ENCODE measurements around the gene PARP14. TPM values are rescaled to one million over a fixed set of nuclear protein-coding genes. Genes with fewer than 3 reads are reported as not detected.
A peak's percentile ranks its signal among the peaks of the same experiment; 100 is the strongest.

PARP14 gene
- total RNA-seq, 1 experiment from 2014 or later: 17.4 TPM

DNA sequence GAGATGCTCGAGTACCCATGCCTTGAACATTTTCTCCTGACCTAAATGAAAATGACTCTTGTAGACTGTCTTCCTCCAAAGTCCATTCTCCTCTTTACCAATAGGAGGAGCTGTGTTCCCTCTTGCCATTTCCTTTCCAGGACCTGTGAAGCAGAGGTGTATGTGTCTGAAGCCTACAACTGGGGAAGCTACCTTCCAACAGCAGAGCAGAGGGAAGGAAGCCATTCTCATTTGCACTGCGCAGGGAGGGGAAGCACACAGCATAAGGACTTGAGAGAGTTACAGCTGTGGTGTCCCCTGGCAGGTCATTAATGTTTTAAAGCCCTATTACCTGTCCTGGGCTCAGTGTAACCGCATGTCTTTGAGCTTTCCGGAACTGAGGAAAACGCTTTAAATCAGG, 74.3 kb downstream of the PARP14 start:
- no peak overlapping the region for H2BK15ac ChIP-seq (ENCODE audit: low read depth, low read length)
- H3K18ac ChIP-seq (ENCODE audit: insufficient read length, low read depth, low read length): no peak overlapping the region
- H4K8ac ChIP-seq (replicated peaks; ENCODE audit: insufficient read length, low read depth, low read length): no peak overlapping the region
- H3K79me1 ChIP-seq (ENCODE audit: insufficient read depth, low read depth, low read length, poor library complexity, severe bottlenecking): no peaks in the 10 kb centered on the region
- no peak overlapping the region for H3T11ph ChIP-seq (ENCODE audit: low read length)
- H3K4me2 ChIP-seq (ENCODE audit: insufficient read depth, insufficient read length, low read length): no peak overlapping the region
- no peak overlapping the region for H2BK120ac ChIP-seq (ENCODE audit: low read depth, low read length, poor library complexity, severe bottlenecking)
- no peak overlapping the region for H2BK5ac ChIP-seq (ENCODE audit: insufficient read length, low read length)
- WGBS (ENCODE audit: extremely low coverage, insufficient read length, low lambda C conversion rate): no CpG with 5 or more reads among the region's 5 CpGs
- no peaks in the 10 kb centered on the region for H3K9me3 ChIP-seq (ENCODE audit: control insufficient read depth, low read depth, low read length)
- no peak overlapping the region for H3K4ac ChIP-seq (ENCODE audit: low read depth, low read length)
- no peak overlapping the region for H4K5ac ChIP-seq (ENCODE audit: insufficient read length, low read depth, low read length)
- H4K91ac ChIP-seq (ENCODE audit: insufficient read length, low read depth, low read length): no peak overlapping the region
- no peak overlapping the region for H3K27ac Mint-ChIP-seq
- peaks cover 4 to 15% of the 10 kb centered on the region in 2 experiments for H3K4me1 Mint-ChIP-seq
- no peak overlapping the region for H3K4me3 Mint-ChIP-seq
- no peak overlapping the region for H2BK12ac ChIP-seq (ENCODE audit: insufficient read length, low read depth, low read length)
- H3K4me1 ChIP-seq (ENCODE audit: insufficient read depth, low read length): no peaks in the 10 kb centered on the region
- no peaks in the 10 kb centered on the region for H3K79me2 ChIP-seq (ENCODE audit: insufficient read depth, low read length)
- H3K9ac ChIP-seq (ENCODE audit: extremely low read depth, insufficient read length, low read length): no peak overlapping the region
- no peak overlapping the region for H2AK5ac ChIP-seq (ENCODE audit: insufficient read length, low read length)
- H3K56ac ChIP-seq (ENCODE audit: insufficient read length, low read depth, low read length): no peak overlapping the region
- no peak overlapping the region for H2BK20ac ChIP-seq (ENCODE audit: low read depth, low read length, poor library complexity, severe bottlenecking)
- H4K20me1 ChIP-seq (ENCODE audit: control insufficient read depth, insufficient read depth, insufficient read length): no peaks in the 10 kb centered on the region
- H3K36me3 Mint-ChIP-seq (ENCODE audit: insufficient read depth in 1 of 3, low read depth in 3 of 3): peaks cover 6 to 9% (median 8%) of the 10 kb centered on the region in 3 experiments; a peak in 6 of 7 replicates
- peak; percentile 70 for DNase-seq
- no peaks in the 10 kb centered on the region for H3K9me3 Mint-ChIP-seq
- H3K14ac ChIP-seq (ENCODE audit: insufficient read depth, low read length): no peak overlapping the region
- no peak overlapping the region for H3K27ac ChIP-seq (ENCODE audit: insufficient read length, low read depth, low read length)
- no peaks in the 10 kb centered on the region for H3K27me3 ChIP-seq (ENCODE audit: insufficient read depth, low read length)
- no peaks in the 10 kb centered on the region for H3K27me3 Mint-ChIP-seq (ENCODE audit: low read depth)
- no peaks in the 10 kb centered on the region for H3K23me2 ChIP-seq (ENCODE audit: insufficient read length, low read depth, low read length, poor library complexity, severe bottlenecking)
- H3K23ac ChIP-seq (ENCODE audit: insufficient read length, low read depth, low read length): no peak overlapping the region
- no peak overlapping the region for H2AFZ ChIP-seq (ENCODE audit: low read length)
- TF ChIP-seq, protein P1, sequence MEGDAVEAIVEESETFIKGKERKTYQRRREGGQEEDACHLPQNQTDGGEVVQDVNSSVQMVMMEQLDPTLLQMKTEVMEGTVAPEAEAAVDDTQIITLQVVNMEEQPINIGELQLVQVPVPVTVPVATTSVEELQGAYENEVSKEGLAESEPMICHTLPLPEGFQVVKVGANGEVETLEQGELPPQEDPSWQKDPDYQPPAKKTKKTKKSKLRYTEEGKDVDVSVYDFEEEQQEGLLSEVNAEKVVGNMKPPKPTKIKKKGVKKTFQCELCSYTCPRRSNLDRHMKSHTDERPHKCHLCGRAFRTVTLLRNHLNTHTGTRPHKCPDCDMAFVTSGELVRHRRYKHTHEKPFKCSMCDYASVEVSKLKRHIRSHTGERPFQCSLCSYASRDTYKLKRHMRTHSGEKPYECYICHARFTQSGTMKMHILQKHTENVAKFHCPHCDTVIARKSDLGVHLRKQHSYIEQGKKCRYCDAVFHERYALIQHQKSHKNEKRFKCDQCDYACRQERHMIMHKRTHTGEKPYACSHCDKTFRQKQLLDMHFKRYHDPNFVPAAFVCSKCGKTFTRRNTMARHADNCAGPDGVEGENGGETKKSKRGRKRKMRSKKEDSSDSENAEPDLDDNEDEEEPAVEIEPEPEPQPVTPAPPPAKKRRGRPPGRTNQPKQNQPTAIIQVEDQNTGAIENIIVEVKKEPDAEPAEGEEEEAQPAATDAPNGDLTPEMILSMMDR (conservative IDR thresholded peaks at IDR 0.05): peak; percentile 91
